Measurements from ENCODE around the gene AEBP2.

- TF ChIP-seq CCAR2 (optimal IDR thresholded peaks at IDR 0.05; ENCODE audit: low read depth, low read length) (no peak), ZNF512 (CRISPR knock-in tag; IDR thresholded peaks at IDR 0.05) (no peak), POLR2AphosphoS5 (IDR thresholded peaks at IDR 0.05; ENCODE audit: low read depth, low read length) (no peak), CTCF (CRISPR knock-in tag; IDR thresholded peaks at IDR 0.05) (no peak), KAT7 (CRISPR knock-in tag; IDR thresholded peaks at IDR 0.05; ENCODE audit: borderline replicate concordance) (no peak), SIN3A (IDR thresholded peaks at IDR 0.05; ENCODE audit: borderline replicate concordance, low read depth, low read length) (no peak), FOSL2 (CRISPR knock-in tag; IDR thresholded peaks at IDR 0.05) (no peak)
- TF ChIP-seq, protein P1, sequence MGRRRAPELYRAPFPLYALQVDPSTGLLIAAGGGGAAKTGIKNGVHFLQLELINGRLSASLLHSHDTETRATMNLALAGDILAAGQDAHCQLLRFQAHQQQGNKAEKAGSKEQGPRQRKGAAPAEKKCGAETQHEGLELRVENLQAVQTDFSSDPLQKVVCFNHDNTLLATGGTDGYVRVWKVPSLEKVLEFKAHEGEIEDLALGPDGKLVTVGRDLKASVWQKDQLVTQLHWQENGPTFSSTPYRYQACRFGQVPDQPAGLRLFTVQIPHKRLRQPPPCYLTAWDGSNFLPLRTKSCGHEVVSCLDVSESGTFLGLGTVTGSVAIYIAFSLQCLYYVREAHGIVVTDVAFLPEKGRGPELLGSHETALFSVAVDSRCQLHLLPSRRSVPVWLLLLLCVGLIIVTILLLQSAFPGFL (CRISPR knock-in tag; IDR thresholded peaks at IDR 0.05) = no peak
Measured at GRCh38 chr12:19415563-19415962, 23.7 kb upstream of the AEBP2 start.
